Measurements from ENCODE around the gene FFAR4. TPM values are rescaled to one million over a fixed set of nuclear protein-coding genes. Genes with fewer than 3 reads are reported as not detected.

FFAR4 gene
- total RNA-seq, 1 donor = not detected

- Histone ChIP-seq H3K4me2 (ENCODE audit: insufficient read depth, low read length) (no peak overlapping the region), H4K20me1 (ENCODE audit: insufficient read depth, low read length) (no peaks in the 10 kb centered on the region), H3K27ac (ENCODE audit: low read depth, low read length) (no peak overlapping the region), H3K36me3 (ENCODE audit: insufficient read depth, low read length) (no peaks in the 10 kb centered on the region), H2AFZ (ENCODE audit: low read length) (no peak overlapping the region), H3K4me1 (ENCODE audit: insufficient read depth, low read length) (no peaks in the 10 kb centered on the region), H3K27me3 (ENCODE audit: insufficient read depth, low read length) (peaks cover 22% of the 10 kb centered on the region), H3K9me3 (ENCODE audit: low read depth, low read length) (no peaks in the 10 kb centered on the region), H3K79me2 (ENCODE audit: insufficient read depth, low read length) (no peaks in the 10 kb centered on the region), H3K4me3 (ENCODE audit: insufficient read depth, low read length) (no peak overlapping the region)
- DNase-seq (ENCODE audit: insufficient read length, low spot score, missing footprints) = no peak
- TF ChIP-seq CTCF (IDR thresholded peaks at IDR 0.05; ENCODE audit: extremely low read depth, low read depth, low read length) = no peak
Observed at GRCh38 chr10:93622942-93623341, 56.5 kb downstream of the FFAR4 start.

GRCh38 chr10:93628858-93629257 lies 62.4 kb downstream of the FFAR4 start:
- Histone ChIP-seq H3K9me3 (ENCODE audit: low read depth, low read length) (no peaks in the 10 kb centered on the region), H3K27ac (ENCODE audit: low read depth, low read length) (no peak overlapping the region), H3K4me1 (ENCODE audit: insufficient read depth, low read length) (no peaks in the 10 kb centered on the region), H4K20me1 (ENCODE audit: insufficient read depth, low read length) (no peaks in the 10 kb centered on the region), H3K4me2 (ENCODE audit: insufficient read depth, low read length) (no peak overlapping the region), H2AFZ (ENCODE audit: low read length) (no peak overlapping the region), H3K79me2 (ENCODE audit: insufficient read depth, low read length) (no peaks in the 10 kb centered on the region), H3K36me3 (ENCODE audit: insufficient read depth, low read length) (no peaks in the 10 kb centered on the region), H3K27me3 (ENCODE audit: insufficient read depth, low read length) (peaks cover 7% of the 10 kb centered on the region), H3K4me3 (ENCODE audit: insufficient read depth, low read length) (no peak overlapping the region)
- DNase-seq (ENCODE audit: insufficient read length, low spot score, missing footprints) = no peak
- no peak for TF ChIP-seq CTCF (IDR thresholded peaks at IDR 0.05; ENCODE audit: extremely low read depth, low read depth, low read length)

- no peaks in the 10 kb centered on the region for H3K36me3 ChIP-seq (ENCODE audit: insufficient read depth, low read length)
- DNase-seq (ENCODE audit: insufficient read length, low spot score, missing footprints) = no peak
- H3K4me3 ChIP-seq (ENCODE audit: insufficient read depth, low read length) = no peak overlapping the region
- H4K20me1 ChIP-seq (ENCODE audit: insufficient read depth, low read length) = no peaks in the 10 kb centered on the region
- no peak overlapping the region for H2AFZ ChIP-seq (ENCODE audit: low read length)
- no peak overlapping the region for H3K4me2 ChIP-seq (ENCODE audit: insufficient read depth, low read length)
- no peak for TF ChIP-seq CTCF (IDR thresholded peaks at IDR 0.05; ENCODE audit: extremely low read depth, low read depth, low read length)
- H3K4me1 ChIP-seq (ENCODE audit: insufficient read depth, low read length) = no peaks in the 10 kb centered on the region
- peaks cover 5% of the 10 kb centered on the region for H3K27me3 ChIP-seq (ENCODE audit: insufficient read depth, low read length)
- no peak overlapping the region for H3K27ac ChIP-seq (ENCODE audit: low read depth, low read length)
- no peaks in the 10 kb centered on the region for H3K9me3 ChIP-seq (ENCODE audit: low read depth, low read length)
- no peaks in the 10 kb centered on the region for H3K79me2 ChIP-seq (ENCODE audit: insufficient read depth, low read length)
Observed at GRCh38 chr10:93629647-93630305, 63.3 kb downstream of the FFAR4 start.

- no peak for TF ChIP-seq CTCF (IDR thresholded peaks at IDR 0.05; ENCODE audit: extremely low read depth, low read depth, low read length)
- Histone ChIP-seq H3K27ac (ENCODE audit: low read depth, low read length) (no peak overlapping the region), H3K4me1 (ENCODE audit: insufficient read depth, low read length) (no peaks in the 10 kb centered on the region), H3K27me3 (ENCODE audit: insufficient read depth, low read length) (no peaks in the 10 kb centered on the region), H3K4me2 (ENCODE audit: insufficient read depth, low read length) (no peak overlapping the region), H3K36me3 (ENCODE audit: insufficient read depth, low read length) (no peaks in the 10 kb centered on the region), H3K4me3 (ENCODE audit: insufficient read depth, low read length) (no peak overlapping the region), H2AFZ (ENCODE audit: low read length) (no peak overlapping the region), H4K20me1 (ENCODE audit: insufficient read depth, low read length) (no peaks in the 10 kb centered on the region), H3K79me2 (ENCODE audit: insufficient read depth, low read length) (no peaks in the 10 kb centered on the region), H3K9me3 (ENCODE audit: low read depth, low read length) (no peaks in the 10 kb centered on the region)
- DNase-seq (ENCODE audit: insufficient read length, low spot score, missing footprints) = no peak
Observed at GRCh38 chr10:93630625-93631557, 64.4 kb downstream of the FFAR4 start.

Data from osteoblast (primary cell).